Activated CD4-positive, alpha-beta memory T cell treated with anti-CD3 and anti-CD28 coated beads for 36 hours (primary cell): ENCODE measurements around the gene GGACT. TPM values are rescaled to one million over a fixed set of nuclear protein-coding genes. Genes with fewer than 3 reads are reported as not detected.
A peak's percentile ranks its signal among the peaks of the same experiment; 100 is the strongest.
"Not testable (repeated sequence)": the region's sequence is repeated elsewhere in the genome, so short reads cannot be mapped to it uniquely, and the experiment has no call there.

ENCODE experiments used
- CTCF ChIA-PET: fragments of 350-600 bp; sonication (Branson Sonifier 250); formaldehyde crosslinking; loops from one replicate; lab custom pipeline; 2021; ENCODE audit warnings: antibody characterized with exemption, inconsistent platforms; lab: Charles Lee
- POLR2A ChIA-PET: fragments of 350-600 bp; sonication (Branson Sonifier 250); formaldehyde crosslinking; loops from one replicate; lab custom pipeline; 2021; ENCODE audit warnings: antibody characterized with exemption; lab: Charles Lee
- DNase-seq: peaks from one replicate; pipeline ENCODE4 v3.0.0-alpha.2; 2020
- H3K27ac Mint-ChIP-seq: one replicate; pipeline ENCODE4 v1.8.0; 2021; ENCODE audit warnings: mixed read lengths
- H3K27me3 Mint-ChIP-seq: one replicate; pipeline ENCODE4 v1.8.0; 2021; ENCODE audit warnings: mixed read lengths
- H3K36me3 Mint-ChIP-seq: one replicate; pipeline ENCODE4 v1.8.0; 2021; ENCODE audit warnings: mixed read lengths
- H3K4me1 Mint-ChIP-seq: one replicate; pipeline ENCODE4 v1.8.0; 2021; ENCODE audit warnings: low read depth, mixed read lengths
- H3K4me3 Mint-ChIP-seq: one replicate; pipeline ENCODE4 v1.8.0; 2021; ENCODE audit warnings: mild to moderate bottlenecking, mixed read lengths
- H3K9me3 Mint-ChIP-seq: one replicate; pipeline ENCODE4 v1.8.0; 2021; ENCODE audit warnings: mixed read lengths
- intact Hi-C: fragments of 100-400 bp; cut with micrococcal nuclease; formaldehyde crosslinking; loops from one replicate; pipeline ENCODE4 v1.15.1; 2023
- total RNA-seq, 2 experiments: library from RNA; stranded (reverse); gene quantifications; one replicate each; pipeline ENCODE4 v1.2.3, GENCODE V29; 2021

The GGACT gene
- total RNA-seq, 2 experiments from 2014 or later, result 5.8 to 7.0 TPM

GRCh38 chr13:100596516-100596915 is 7.9 kb upstream of the GGACT start:
- Mint-ChIP-seq H3K36me3 (no peaks in the 10 kb centered on the region), H3K4me3 (no peak overlapping the region), H3K4me1 (no peaks in the 10 kb centered on the region), H3K27ac (no peak overlapping the region), H3K9me3 (no peaks in the 10 kb centered on the region), H3K27me3 (peaks cover 3% of the 10 kb centered on the region)
- ChIA-PET CTCF (no interaction called here), POLR2A (no interaction called here)
- intact Hi-C loops, result no loop called here
- DNase-seq, result no peak

GRCh38 chr13:100594731-100595130 is 6.1 kb upstream of the GGACT start:
- CTCF ChIA-PET, result interaction anchor here (0.5 to 1.2 kb wide), 3 partner anchors 34 to 733 kb away, joined by 3 read pairs; no protein-coding TSS in a partner anchor
- no peak for DNase-seq
- POLR2A ChIA-PET, result no interaction called here
- H3K4me3 Mint-ChIP-seq, result no peak overlapping the region
- H3K9me3 Mint-ChIP-seq, result no peaks in the 10 kb centered on the region
- no peak overlapping the region for H3K27ac Mint-ChIP-seq
- H3K36me3 Mint-ChIP-seq, result no peaks in the 10 kb centered on the region
- no peaks in the 10 kb centered on the region for H3K4me1 Mint-ChIP-seq
- H3K27me3 Mint-ChIP-seq, result peaks cover 3% of the 10 kb centered on the region
- intact Hi-C loops, result no loop called here

- CTCF ChIA-PET, result interaction anchor here (0.9 kb wide), 1 partner anchor 35 kb away, joined by 3 read pairs; no protein-coding TSS in a partner anchor
Measured at GRCh38 chr13:100594255-100594654, 5.7 kb upstream of the GGACT start.

GRCh38 chr13:100589178-100589725 is 663 bp upstream of the GGACT start:
- H3K27me3 Mint-ChIP-seq, result no peaks in the 10 kb centered on the region
- H3K36me3 Mint-ChIP-seq, result no peaks in the 10 kb centered on the region

More at GRCh38 chr13:100594255-100594654, 5.7 kb upstream of the GGACT start:
- Mint-ChIP-seq H3K27ac (no peak overlapping the region), H3K27me3 (peaks cover 3% of the 10 kb centered on the region), H3K9me3 (no peaks in the 10 kb centered on the region), H3K4me3 (no peak overlapping the region), H3K4me1 (peaks cover 2% of the 10 kb centered on the region), H3K36me3 (no peaks in the 10 kb centered on the region)
- no peak for DNase-seq
- intact Hi-C loops, result no loop called here
- POLR2A ChIA-PET, result no interaction called here

GRCh38 chr13:100584896-100585295 is 3.7 kb downstream of the GGACT start:
- Mint-ChIP-seq H3K9me3 (no peaks in the 10 kb centered on the region), H3K36me3 (peaks cover 6% of the 10 kb centered on the region), H3K4me1 (peaks cover 53% of the 10 kb centered on the region), H3K4me3 (no peak overlapping the region), H3K27me3 (no peaks in the 10 kb centered on the region), H3K27ac (peak overlapping the region; percentile 57)
- intact Hi-C loops, result loop anchor here (5.0 kb wide), 2 partner anchors 928 to 978 kb away; partner anchors contain the start of gene CLYBL
- ChIA-PET CTCF (interaction anchor here (9.9 kb wide), 1 partner anchor 12 kb away, joined by 105 read pairs; no protein-coding TSS in a partner anchor), POLR2A (no interaction called here)
- DNase-seq, result peak; percentile 33

More at GRCh38 chr13:100589178-100589725, 663 bp upstream of the GGACT start:
- ChIA-PET POLR2A (interaction anchor here (0.9 kb wide), 1 partner anchor 16 kb away, joined by 3 read pairs; no protein-coding TSS in a partner anchor), CTCF (interaction anchor here (0.7 to 9.9 kb wide), 4 partner anchors 16 to 933 kb away, joined by 3 to 105 read pairs (median 6); partner anchors contain the start of gene TMTC4)
- peak overlapping the region; percentile 75 for H3K27ac Mint-ChIP-seq
- intact Hi-C loops, result loop anchor here (2.0 to 5.0 kb wide), 3 partner anchors 20 to 982 kb away; partner anchors contain the start of gene CLYBL
- peak overlapping the region; percentile 66 for H3K4me3 Mint-ChIP-seq
- H3K4me1 Mint-ChIP-seq, result peaks cover 36% of the 10 kb centered on the region
- H3K9me3 Mint-ChIP-seq, result no peaks in the 10 kb centered on the region
- DNase-seq, result no peak

- Mint-ChIP-seq H3K27me3 (no peaks in the 10 kb centered on the region), H3K4me3 (no peak overlapping the region), H3K36me3 (peaks cover 6% of the 10 kb centered on the region), H3K27ac (no peak overlapping the region), H3K9me3 (no peaks in the 10 kb centered on the region), H3K4me1 (peaks cover 30% of the 10 kb centered on the region)
- intact Hi-C loops, result no loop called here
- CTCF ChIA-PET, result interaction anchor here (2.3 kb wide), 1 partner anchor 9 kb away, joined by 16 read pairs; no protein-coding TSS in a partner anchor
- POLR2A ChIA-PET, result no interaction called here
- DNase-seq, result no peak
Measured at GRCh38 chr13:100581504-100581903, 7.1 kb downstream of the GGACT start.

- Mint-ChIP-seq H3K4me3 (no peak overlapping the region), H3K36me3 (peaks cover 6% of the 10 kb centered on the region), H3K27me3 (no peaks in the 10 kb centered on the region), H3K27ac (no peak overlapping the region), H3K4me1 (peaks cover 28% of the 10 kb centered on the region), H3K9me3 (no peaks in the 10 kb centered on the region)
- DNase-seq, result no peak
- intact Hi-C loops, result no loop called here
- CTCF ChIA-PET, result no interaction called here
- POLR2A ChIA-PET, result no interaction called here
Measured at GRCh38 chr13:100581030-100581429, 7.6 kb downstream of the GGACT start.

GRCh38 chr13:100580045-100580444 is 8.5 kb downstream of the GGACT start:
- peaks cover 6% of the 10 kb centered on the region for H3K36me3 Mint-ChIP-seq
- no peak overlapping the region for H3K4me3 Mint-ChIP-seq
- ChIA-PET POLR2A (no interaction called here), CTCF (no interaction called here)
- no peak for DNase-seq
- peaks cover 23% of the 10 kb centered on the region for H3K4me1 Mint-ChIP-seq
- no peak overlapping the region for H3K27ac Mint-ChIP-seq
- no peaks in the 10 kb centered on the region for H3K9me3 Mint-ChIP-seq
- H3K27me3 Mint-ChIP-seq, result no peaks in the 10 kb centered on the region
- intact Hi-C loops, result no loop called here

- H3K4me1 Mint-ChIP-seq, result peaks cover 25% of the 10 kb centered on the region
- H3K4me3 Mint-ChIP-seq, H3K27me3 Mint-ChIP-seq, POLR2A ChIA-PET, H3K9me3 Mint-ChIP-seq, H3K27ac Mint-ChIP-seq, DNase-seq, H3K36me3 Mint-ChIP-seq, intact Hi-C loops: not testable (repeated sequence)
- CTCF ChIA-PET, result interaction anchor here (0.6 kb wide), 1 partner anchor 11 kb away, joined by 3 read pairs; no protein-coding TSS in a partner anchor
Measured at GRCh38 chr13:100577239-100577638, 11.3 kb downstream of the GGACT start.

GRCh38 chr13:100573121-100573520 is 15.5 kb downstream of the GGACT start:
- no peak overlapping the region for H3K4me3 Mint-ChIP-seq
- intact Hi-C loops, result loop anchor here (1.0 to 5.0 kb wide), 3 partner anchors 15 to 554 kb away; partner anchors contain the start of gene GGACT
- H3K27me3 Mint-ChIP-seq, result no peaks in the 10 kb centered on the region
- ChIA-PET POLR2A (interaction anchor here (0.6 kb wide), 1 partner anchor 16 kb away, joined by 3 read pairs; no protein-coding TSS in a partner anchor), CTCF (interaction anchor here (0.6 to 5.4 kb wide), 25 partner anchors 9 to 917 kb away, joined by 3 to 105 read pairs (median 4); partner anchors contain the start of genes GGACT, PCCA and TMTC4)
- no peaks in the 10 kb centered on the region for H3K9me3 Mint-ChIP-seq
- peaks cover 12% of the 10 kb centered on the region for H3K4me1 Mint-ChIP-seq
- H3K27ac Mint-ChIP-seq, result no peak overlapping the region
- H3K36me3 Mint-ChIP-seq, result no peaks in the 10 kb centered on the region
- peak; percentile 78 for DNase-seq

GRCh38 chr13:100566543-100566942 is 22.0 kb downstream of the GGACT start:
- no peak overlapping the region for H3K27ac Mint-ChIP-seq
- ChIA-PET POLR2A (no interaction called here), CTCF (no interaction called here)
- H3K4me3 Mint-ChIP-seq, result no peak overlapping the region
- no peak for DNase-seq
- H3K9me3 Mint-ChIP-seq, result no peaks in the 10 kb centered on the region
- intact Hi-C loops, result no loop called here
- no peaks in the 10 kb centered on the region for H3K27me3 Mint-ChIP-seq
- H3K4me1 Mint-ChIP-seq, result no peaks in the 10 kb centered on the region
- H3K36me3 Mint-ChIP-seq, result peaks cover 2% of the 10 kb centered on the region

GRCh38 chr13:100565286-100565685 is 23.3 kb downstream of the GGACT start:
- H3K27ac Mint-ChIP-seq, result no peak overlapping the region
- intact Hi-C loops, result no loop called here
- H3K4me3 Mint-ChIP-seq, result no peak overlapping the region
- no peak for DNase-seq
- CTCF ChIA-PET, result no interaction called here
- peaks cover 2% of the 10 kb centered on the region for H3K36me3 Mint-ChIP-seq
- no peaks in the 10 kb centered on the region for H3K4me1 Mint-ChIP-seq
- POLR2A ChIA-PET, result no interaction called here
- no peaks in the 10 kb centered on the region for H3K27me3 Mint-ChIP-seq
- H3K9me3 Mint-ChIP-seq, result no peaks in the 10 kb centered on the region
